ENCODE data around the gene MAL. TPM values are rescaled to one million over a fixed set of nuclear protein-coding genes. Genes with fewer than 3 reads are reported as not detected.

Gene MAL
- total and polyA plus RNA-seq, 2 of the 8 experiments (the other 6 are each of a cell fraction or from before 2014, with no cell fraction given) = not detected

DNA sequence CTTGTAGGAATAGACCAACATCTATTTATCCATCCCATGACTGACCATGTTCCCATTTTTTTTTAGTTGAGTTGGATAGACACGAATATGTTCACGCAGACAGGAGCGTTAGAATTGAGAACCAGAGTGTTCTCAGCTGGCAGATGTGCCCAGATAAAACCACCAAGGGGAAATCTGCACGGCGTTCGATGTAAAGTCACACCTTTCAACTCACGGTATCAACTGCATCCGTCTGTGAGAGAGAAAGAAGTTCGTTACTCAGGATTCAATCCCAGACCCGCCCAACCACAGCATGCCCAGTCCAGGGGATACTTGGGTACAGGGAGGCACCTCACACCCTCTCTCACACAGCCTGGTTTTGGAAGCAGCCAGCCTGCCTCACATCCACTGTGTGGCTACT, 26.1 kb downstream of the MAL start:
- Histone ChIP-seq H3K4ac (replicated peaks; ENCODE audit: insufficient read length, low read depth, low read length) (no peak overlapping the region), H3K79me1 (ENCODE audit: low read depth, low read length) (no peaks in the 10 kb centered on the region), H3K27ac (ENCODE audit: low read depth, low read length) (no peak overlapping the region), H3K79me2 (ENCODE audit: control insufficient read depth in 1 of 2, insufficient read depth in 2 of 2, low read length in 2 of 2) (no peaks in the 10 kb centered on the region), H3K4me1 (replicated peaks in 1 of 4; ENCODE audit: control insufficient read depth in 3 of 4, insufficient read depth in 4 of 4, low read length in 3 of 4) (no peaks in the 10 kb centered on the region; a peak in 1 of 7 replicates), H2AK5ac (ENCODE audit: low read depth, low read length) (no peak overlapping the region), H3K9me3 (ENCODE audit: insufficient read depth in 2 of 2, low read depth in 1 of 2, low read length in 1 of 2) (peaks cover 73 to 88% of the 10 kb centered on the region in 2 experiments), H3K9ac (replicated peaks in 1 of 4; ENCODE audit: extremely low read depth in 1 of 4, low read depth in 3 of 4, low read length in 3 of 4) (no peak overlapping the region), H3K4me2 (ENCODE audit: insufficient read depth in 1 of 2, low read depth in 2 of 2, low read length in 2 of 2) (no peak overlapping the region), H2BK15ac (ENCODE audit: low read length) (no peak overlapping the region), H4K5ac (ENCODE audit: insufficient read length, low read depth, low read length) (no peak overlapping the region), H3K36me3 (ENCODE audit: control insufficient read depth in 2 of 4, insufficient read depth in 4 of 4, low read length in 3 of 4) (no peaks in the 10 kb centered on the region), H2BK120ac (replicated peaks; ENCODE audit: low read depth, low read length) (no peak overlapping the region), H2BK20ac (ENCODE audit: low read length) (no peak overlapping the region), H3K18ac (ENCODE audit: extremely low read depth, low read length) (no peak overlapping the region), H3K56ac (replicated peaks; ENCODE audit: insufficient read length, low read depth, low read length) (no peak overlapping the region), H4K91ac (replicated peaks; ENCODE audit: insufficient read length, low read length) (no peak overlapping the region), H3K27me3 (replicated peaks in 1 of 4; ENCODE audit: control insufficient read depth in 3 of 4, extremely low read depth in 1 of 4, insufficient read depth in 3 of 4, low read length in 3 of 4) (no peaks in the 10 kb centered on the region), H2AFZ (ENCODE audit: low read length) (no peak overlapping the region), H3K4me3 (ENCODE audit: extremely low read depth in 1 of 4, insufficient read depth in 2 of 4, low read depth in 3 of 4, low read length in 4 of 4) (no peak overlapping the region), H4K8ac (ENCODE audit: extremely low read depth, insufficient read depth, low read length) (no peak overlapping the region), H4K20me1 (replicated peaks in 1 of 2; ENCODE audit: control insufficient read depth in 1 of 2, insufficient read depth in 2 of 2, low read length in 2 of 2) (no peaks in the 10 kb centered on the region), H3K23me2 (ENCODE audit: low read depth, low read length) (no peaks in the 10 kb centered on the region), H3K23ac (ENCODE audit: insufficient read length) (no peak overlapping the region), H2BK12ac (ENCODE audit: low read depth, low read length) (no peak overlapping the region), H2BK5ac (ENCODE audit: low read depth, low read length) (no peak overlapping the region), H3K14ac (ENCODE audit: insufficient read length) (no peak overlapping the region)
- DNase-seq (ENCODE audit: low read depth in 1 of 2, low spot score in 2 of 2) (no peak), FAIRE-seq (no peak)
- CTCF ChIA-PET (ENCODE audit: partially characterized antibody) = no interaction called here
- POLR2A ChIA-PET (ENCODE audit: partially characterized antibody) = no interaction called here
- TF ChIP-seq POU5F1 (IDR thresholded peaks at IDR 0.05; ENCODE audit: low read depth, low read length) (no peak), CTBP2 (IDR thresholded peaks at IDR 0.05; ENCODE audit: borderline replicate concordance, insufficient read depth, insufficient read length, low read length) (no peak), MAFK (IDR thresholded peaks at IDR 0.05; ENCODE audit: low read depth, low read length) (no peak), RXRA (IDR thresholded peaks at IDR 0.05; ENCODE audit: insufficient read depth, low read depth, low read length) (no peak), ATF3 (IDR thresholded peaks at IDR 0.05; ENCODE audit: insufficient read depth, low read depth, low read length) (no peak), SP4 (IDR thresholded peaks at IDR 0.05; ENCODE audit: low read length) (no peak), RAD21 (IDR thresholded peaks at IDR 0.05 in 1 of 2, conservative IDR thresholded peaks at IDR 0.05 in 1 of 2; ENCODE audit: low read depth in 2 of 2, low read length in 2 of 2) (no peak), GABPA (IDR thresholded peaks at IDR 0.05; ENCODE audit: borderline replicate concordance, insufficient read depth, low read length) (no peak)
- 90% methylated on average over 10 of the region's 10 CpGs; no CpG with 5 or more reads in 1 of the 2 experiments for WGBS, 2 experiments (ENCODE audit: extremely low coverage in 1 of 2, insufficient coverage in 1 of 2, insufficient read length in 1 of 2, insufficient replicate concordance in 2 of 2, low coverage in 1 of 2, low lambda C conversion rate in 2 of 2, missing lambda C conversion rate in 1 of 2)

Data from H1 (cell line).